Ascending aorta (tissue), 2 donors: ENCODE measurements around the gene FGF7. TPM values are rescaled to one million over a fixed set of nuclear protein-coding genes. Genes with fewer than 3 reads are reported as not detected.

Source experiments
- DNase-seq, 2 donors: peaks; one replicate each; pipeline ENCODE4 v3.0.0-alpha.2; 2019; ENCODE audit warnings: low spot score in 2 of 2
- H3K27ac ChIP-seq, 2 donors: fragments of 200-600 bp; sonication (generic); one replicate each; pipeline ENCODE4 v1.5.1; 2016 to 2017; ENCODE audit warnings: mild to moderate bottlenecking in 1 of 2
- H3K27me3 ChIP-seq: fragments of 200-600 bp; sonication (generic); one replicate; pipeline ENCODE4 v1.5.1; 2017
- H3K36me3 ChIP-seq, 2 donors: fragments of 200-600 bp; sonication (generic); one replicate each; pipeline ENCODE4 v1.5.1; 2016
- H3K4me1 ChIP-seq, 2 donors: fragments of 200-600 bp; sonication (generic); one replicate each; pipeline ENCODE4 v1.5.1; 2016 to 2017; ENCODE audit warnings: mild to moderate bottlenecking in 1 of 2
- H3K4me3 ChIP-seq, 2 donors: fragments of 200-600 bp; sonication (generic); one replicate each; pipeline ENCODE4 v1.5.1; 2016 to 2017; ENCODE audit warnings: mild to moderate bottlenecking in 1 of 2
- H3K9me3 ChIP-seq, 2 donors: fragments of 200-600 bp; sonication (generic); one replicate each; pipeline ENCODE4 v1.5.1; 2016
- intact Hi-C: fragments of 100-400 bp; cut with DNase I; formaldehyde crosslinking; loops from one replicate; pipeline ENCODE4 v1.15.1; 2023
- total RNA-seq: library from RNA; depleted of rRNA; stranded (reverse); fragments of >200 nt; gene quantifications from one replicate; pipeline ENCODE4 v1.1.0, GENCODE V29; 2016
- TF ChIP-seq, protein P1 (sequence below), 3 experiments: fragments of 200-600 bp in 2 of 3; fragments of 450-650 bp in 1 of 3; sonication (generic) in 2 of 3; IDR thresholded peaks; one replicate each; pipeline ENCODE4 v1.5.1; 2016 to 2019; ENCODE audit warnings: antibody characterized with exemption in 3 of 3, mild to moderate bottlenecking in 1 of 3, moderate library complexity in 1 of 3

The FGF7 gene
- total RNA-seq, 1 donor from 2014 or later, result 31.4 TPM

DNA sequence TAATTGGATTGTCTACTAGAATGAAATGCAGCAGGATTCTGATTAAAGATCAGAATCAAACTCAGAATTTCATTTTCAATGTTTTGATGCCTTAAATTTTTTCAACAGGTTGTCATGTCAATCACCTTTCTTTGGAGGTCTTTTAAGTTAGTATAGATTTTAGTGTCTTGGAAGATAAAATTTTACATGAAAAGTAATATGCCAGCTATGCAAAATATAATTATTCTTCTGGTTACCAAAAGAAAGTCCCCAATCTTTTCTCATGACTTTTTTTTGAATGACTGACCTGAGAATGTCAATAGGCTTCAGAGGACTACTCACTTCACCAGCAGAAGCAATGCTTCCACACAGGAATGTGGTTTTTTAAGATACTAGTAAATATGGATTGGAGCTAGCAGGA lies 4.3 kb downstream of the FGF7 start:
- Histone ChIP-seq H3K9me3 (no peaks in the 10 kb centered on the region), H3K27ac (no peak overlapping the region), H3K27me3 (no peaks in the 10 kb centered on the region), H3K36me3 (no peaks in the 10 kb centered on the region), H3K4me1 (no peaks in the 10 kb centered on the region), H3K4me3 (no peak overlapping the region)
- TF ChIP-seq, protein P1, sequence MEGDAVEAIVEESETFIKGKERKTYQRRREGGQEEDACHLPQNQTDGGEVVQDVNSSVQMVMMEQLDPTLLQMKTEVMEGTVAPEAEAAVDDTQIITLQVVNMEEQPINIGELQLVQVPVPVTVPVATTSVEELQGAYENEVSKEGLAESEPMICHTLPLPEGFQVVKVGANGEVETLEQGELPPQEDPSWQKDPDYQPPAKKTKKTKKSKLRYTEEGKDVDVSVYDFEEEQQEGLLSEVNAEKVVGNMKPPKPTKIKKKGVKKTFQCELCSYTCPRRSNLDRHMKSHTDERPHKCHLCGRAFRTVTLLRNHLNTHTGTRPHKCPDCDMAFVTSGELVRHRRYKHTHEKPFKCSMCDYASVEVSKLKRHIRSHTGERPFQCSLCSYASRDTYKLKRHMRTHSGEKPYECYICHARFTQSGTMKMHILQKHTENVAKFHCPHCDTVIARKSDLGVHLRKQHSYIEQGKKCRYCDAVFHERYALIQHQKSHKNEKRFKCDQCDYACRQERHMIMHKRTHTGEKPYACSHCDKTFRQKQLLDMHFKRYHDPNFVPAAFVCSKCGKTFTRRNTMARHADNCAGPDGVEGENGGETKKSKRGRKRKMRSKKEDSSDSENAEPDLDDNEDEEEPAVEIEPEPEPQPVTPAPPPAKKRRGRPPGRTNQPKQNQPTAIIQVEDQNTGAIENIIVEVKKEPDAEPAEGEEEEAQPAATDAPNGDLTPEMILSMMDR (IDR thresholded peaks at IDR 0.05), result no peak
- DNase-seq, result no peak
- intact Hi-C loops, result no loop called here

DNA sequence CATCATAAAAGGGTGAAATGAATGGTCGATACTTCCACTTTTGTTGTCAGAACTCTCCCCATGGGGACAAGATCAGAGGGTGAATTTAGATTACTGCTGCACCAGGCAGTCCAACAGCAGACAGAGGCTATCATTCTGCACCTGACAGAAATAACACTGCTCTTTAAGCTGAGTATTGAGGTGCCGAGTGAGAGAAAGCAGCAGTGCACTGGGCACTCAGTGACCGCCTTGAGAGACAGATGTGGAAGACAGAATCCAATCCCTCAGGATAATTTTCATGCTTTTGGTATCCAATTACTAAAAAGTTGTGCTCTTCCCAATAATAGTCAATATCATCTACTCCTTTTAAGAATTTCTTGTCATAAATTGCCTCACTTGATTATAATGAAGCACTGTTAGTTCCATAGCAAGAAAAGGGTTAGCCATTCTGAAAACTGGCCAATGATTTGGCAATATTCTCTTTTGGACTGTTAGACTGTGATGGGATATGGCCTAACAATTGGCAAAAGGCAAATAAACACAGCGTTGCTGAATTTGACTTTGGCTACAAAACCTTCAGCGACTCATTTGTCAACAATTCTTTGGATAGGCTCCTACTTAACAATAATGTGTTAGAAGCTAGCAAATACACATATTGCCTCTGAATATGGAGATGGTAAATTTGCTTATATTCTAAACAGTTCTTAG lies 5.5 kb downstream of the FGF7 start:
- Histone ChIP-seq H3K9me3 (no peaks in the 10 kb centered on the region), H3K27ac (no peak overlapping the region), H3K4me3 (no peak overlapping the region), H3K27me3 (no peaks in the 10 kb centered on the region), H3K4me1 (no peaks in the 10 kb centered on the region), H3K36me3 (no peaks in the 10 kb centered on the region)
- TF ChIP-seq, protein P1 (IDR thresholded peaks at IDR 0.05), result no peak
- DNase-seq, result no peak
- intact Hi-C loops, result no loop called here

DNA sequence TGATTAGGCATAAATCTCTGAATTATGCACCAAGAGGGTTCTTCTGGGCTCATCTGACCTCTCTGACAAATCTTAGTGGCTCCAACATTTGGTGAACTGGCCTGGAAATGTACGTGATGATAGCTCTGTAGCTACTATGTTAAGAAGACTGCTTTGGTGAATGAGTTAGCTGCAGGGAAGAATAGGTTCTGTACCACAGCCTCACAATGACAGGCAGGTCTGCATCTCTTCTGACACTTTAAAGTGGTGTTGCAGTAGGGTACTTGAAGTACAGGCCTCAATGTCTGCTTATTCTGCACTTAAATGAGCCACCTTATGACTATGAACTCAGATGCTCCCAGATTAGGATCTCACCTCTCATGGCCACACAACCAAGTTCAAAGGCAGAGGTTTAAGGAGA lies 7.0 kb downstream of the FGF7 start:
- intact Hi-C loops, result no loop called here
- Histone ChIP-seq H3K27me3 (no peaks in the 10 kb centered on the region), H3K36me3 (no peaks in the 10 kb centered on the region), H3K27ac (no peak overlapping the region), H3K4me1 (no peaks in the 10 kb centered on the region), H3K4me3 (no peak overlapping the region), H3K9me3 (no peaks in the 10 kb centered on the region)
- no peak for DNase-seq
- TF ChIP-seq, protein P1 (IDR thresholded peaks at IDR 0.05), result no peak

DNA sequence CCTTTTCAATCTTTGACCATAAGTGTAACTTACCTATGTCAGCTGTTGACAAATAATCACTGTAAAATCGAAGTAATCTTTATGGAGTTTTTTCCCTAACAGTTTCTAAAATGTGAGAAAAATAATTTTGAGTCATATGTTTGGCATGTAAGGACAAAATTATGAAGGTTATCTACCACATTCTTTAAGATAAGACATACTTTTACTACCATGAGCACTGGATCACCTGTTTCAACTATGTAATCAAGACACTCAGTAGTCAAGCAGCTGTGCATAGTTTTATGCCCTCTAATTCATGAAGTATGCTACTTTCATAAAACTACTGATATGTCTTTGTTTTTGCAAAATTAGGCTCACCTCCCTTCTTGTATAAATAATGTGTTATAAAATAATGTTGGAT lies 12.1 kb downstream of the FGF7 start:
- no peaks in the 10 kb centered on the region for H3K9me3 ChIP-seq
- no peak for DNase-seq
- H3K4me3 ChIP-seq, result no peak overlapping the region
- no peak overlapping the region for H3K27ac ChIP-seq
- H3K36me3 ChIP-seq, result no peaks in the 10 kb centered on the region
- no peaks in the 10 kb centered on the region for H3K27me3 ChIP-seq
- TF ChIP-seq, protein P1 (IDR thresholded peaks at IDR 0.05), result no peak
- H3K4me1 ChIP-seq, result peaks cover 0 to 8% of the 10 kb centered on the region in 2 donors
- intact Hi-C loops, result no loop called here

DNA sequence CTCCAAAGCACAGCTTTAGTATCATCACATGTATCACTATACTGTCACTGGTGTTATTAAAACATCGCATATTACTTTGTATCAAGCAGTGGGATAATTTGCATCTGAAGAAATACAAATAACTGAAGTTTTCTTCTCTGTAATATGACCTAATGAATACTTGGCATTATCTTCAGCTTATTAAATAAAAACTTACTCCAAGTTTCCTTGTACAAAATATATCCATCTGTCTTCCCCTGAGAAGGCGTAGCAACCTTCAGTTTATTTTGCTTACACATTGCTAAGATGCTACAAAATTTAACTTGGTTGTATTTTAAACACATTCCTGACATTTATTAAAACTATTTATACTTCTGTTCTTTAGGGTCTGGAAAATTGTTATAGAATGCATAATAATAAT lies 13.7 kb downstream of the FGF7 start:
- Histone ChIP-seq H3K9me3 (no peaks in the 10 kb centered on the region), H3K27me3 (no peaks in the 10 kb centered on the region), H3K4me1 (peaks cover 0 to 8% of the 10 kb centered on the region in 2 donors), H3K4me3 (no peak overlapping the region), H3K27ac (no peak overlapping the region), H3K36me3 (no peaks in the 10 kb centered on the region)
- intact Hi-C loops, result no loop called here
- no peak for DNase-seq
- TF ChIP-seq, protein P1 (IDR thresholded peaks at IDR 0.05), result no peak
